H1 (cell line): Measurements from ENCODE around the gene IFNE. TPM values are rescaled to one million over a fixed set of nuclear protein-coding genes. Genes with fewer than 3 reads are reported as not detected.

Experiments
- polyA plus RNA-seq, 7 experiments: library from polyadenylated mRNA; depleted of rRNA in 3 of 7; stranded (reverse) in 5 of 7; unstranded in 2 of 7; fragments of >200 nt in 5 of 7; fragments of 200-250 nt in 2 of 7; gene quantifications; 1 replicate in 5 of 7; 2 replicates in 1 of 7; 4 replicates in 1 of 7; pipeline versions ENCODE4 v1.2.1 to v1.2.3, GENCODE V29; 2011 to 2013; ENCODE audit warnings: missing spikeins in 2 of 7, mixed read lengths in 2 of 7
- total RNA-seq: library from RNA; stranded (reverse); fragmentation: NEBNext Ultra II Directional; extraction: Animal tissue kit (Norgen Biotek cat#: 25700); gene quantifications from 2 replicates; pipeline ENCODE4 v1.2.1, GENCODE V29; 2021
- TF ChIP-seq, protein P1 (sequence below): IDR thresholded peaks from 2 replicates; pipeline ENCODE4 v1.6.1; 2012; ENCODE audit warnings: inconsistent platforms

IFNE gene
- total and polyA plus RNA-seq, 2 of the 8 experiments (the other 6 are each of a cell fraction or from before 2014, with no cell fraction given) = 0.08 TPM; not detected in 1

DNA sequence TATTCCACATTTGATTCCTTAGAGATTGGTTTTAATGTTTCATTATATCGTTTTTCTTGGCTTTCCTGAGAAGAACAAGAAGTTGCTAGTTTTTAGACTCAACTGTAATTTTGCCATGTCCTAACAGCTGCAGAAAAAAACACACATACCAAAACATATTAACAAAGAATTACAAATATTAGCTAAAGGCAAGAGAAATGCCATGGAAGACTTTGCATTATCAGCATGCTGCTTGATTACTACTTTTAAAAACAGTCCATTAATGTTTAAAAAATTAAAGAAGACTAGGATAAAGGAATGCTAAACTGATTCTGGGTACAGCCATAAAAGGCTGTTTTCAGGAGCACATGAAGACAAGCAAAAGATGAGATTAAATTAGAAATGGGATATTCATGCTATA is 20.5 kb upstream of the IFNE start (continued):
- TF ChIP-seq, protein P1, sequence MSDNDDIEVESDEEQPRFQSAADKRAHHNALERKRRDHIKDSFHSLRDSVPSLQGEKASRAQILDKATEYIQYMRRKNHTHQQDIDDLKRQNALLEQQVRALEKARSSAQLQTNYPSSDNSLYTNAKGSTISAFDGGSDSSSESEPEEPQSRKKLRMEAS = no peak
